Lower leg skin (tissue), 4 donors: ENCODE data around the gene NDST4. TPM values are rescaled to one million over a fixed set of nuclear protein-coding genes. Genes with fewer than 3 reads are reported as not detected.

ENCODE experiments used
- DNase-seq, 2 donors: peaks; one replicate each; pipeline ENCODE4 v3.0.0-alpha.2; 2019; ENCODE audit warnings: low spot score in 2 of 2
- H3K4me3 ChIP-seq: fragments of 200-600 bp; sonication (generic); 2 replicates; pipeline ENCODE4 v1.5.1; 2017; ENCODE audit warnings: mild to moderate bottlenecking, low read depth; ENCODE audit not compliant: poor library complexity, severe bottlenecking
- CTCF ChIP-seq, 3 donors: fragments of 450-650 bp; IDR thresholded peaks; one replicate each; pipeline ENCODE4 v1.5.1; 2016; ENCODE audit warnings: antibody characterized with exemption in 3 of 3, mild to moderate bottlenecking in 3 of 3, moderate library complexity in 2 of 3
- POLR2A ChIP-seq, 2 donors: fragments of 450-650 bp; IDR thresholded peaks; one replicate each; pipeline ENCODE4 v1.6.1; 2016 to 2017; ENCODE audit warnings: antibody characterized with exemption in 2 of 2, mild to moderate bottlenecking in 1 of 2, moderate library complexity in 1 of 2
- WGBS, 2 donors: methylation state at CpG; one replicate each; pipeline ENCODE4 v1.1.5; 2018; 5-methylcytosine and 5-hydroxymethylcytosine counted together
- intact Hi-C: fragments of 100-400 bp; cut with DNase I; formaldehyde crosslinking; loops from one replicate; pipeline ENCODE4 v1.15.0; 2023; ENCODE audit warnings: low total_unique reads
- total RNA-seq, 4 donors: library from RNA; depleted of rRNA; stranded (reverse); fragments of >200 nt; gene quantifications; one replicate each; pipeline ENCODE4 v1.1.0, GENCODE V29; 2016

Gene NDST4
- total RNA-seq, 4 donors from 2014 or later: not detected

DNA sequence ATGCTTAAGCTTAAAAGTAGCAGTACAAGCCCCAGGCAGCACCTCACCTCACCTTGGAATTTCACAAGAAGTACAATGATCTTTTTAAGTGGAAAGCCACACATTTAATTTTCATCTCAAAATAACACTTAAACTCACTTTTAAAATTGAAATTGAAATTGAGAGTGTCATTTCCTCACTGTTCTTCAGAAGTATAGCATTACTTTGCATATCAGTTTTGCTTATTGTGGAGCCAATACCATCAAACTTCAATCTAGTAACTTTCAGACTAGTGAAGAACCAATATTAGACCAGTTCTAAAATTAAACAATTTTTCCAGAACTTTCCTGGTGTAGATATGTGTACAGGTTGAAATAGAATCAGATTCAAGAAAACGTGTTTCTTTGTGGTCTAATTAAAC, 242.4 kb downstream of the NDST4 start:
- WGBS, 2 donors: 67 to 71% methylated on average over 1 of the region's 1 CpG
- intact Hi-C loops: no loop called here
- TF ChIP-seq POLR2A (IDR thresholded peaks at IDR 0.05): no peak
- no peak for TF ChIP-seq CTCF (IDR thresholded peaks at IDR 0.05)
- no peak for DNase-seq
- H3K4me3 ChIP-seq: no peak overlapping the region

DNA sequence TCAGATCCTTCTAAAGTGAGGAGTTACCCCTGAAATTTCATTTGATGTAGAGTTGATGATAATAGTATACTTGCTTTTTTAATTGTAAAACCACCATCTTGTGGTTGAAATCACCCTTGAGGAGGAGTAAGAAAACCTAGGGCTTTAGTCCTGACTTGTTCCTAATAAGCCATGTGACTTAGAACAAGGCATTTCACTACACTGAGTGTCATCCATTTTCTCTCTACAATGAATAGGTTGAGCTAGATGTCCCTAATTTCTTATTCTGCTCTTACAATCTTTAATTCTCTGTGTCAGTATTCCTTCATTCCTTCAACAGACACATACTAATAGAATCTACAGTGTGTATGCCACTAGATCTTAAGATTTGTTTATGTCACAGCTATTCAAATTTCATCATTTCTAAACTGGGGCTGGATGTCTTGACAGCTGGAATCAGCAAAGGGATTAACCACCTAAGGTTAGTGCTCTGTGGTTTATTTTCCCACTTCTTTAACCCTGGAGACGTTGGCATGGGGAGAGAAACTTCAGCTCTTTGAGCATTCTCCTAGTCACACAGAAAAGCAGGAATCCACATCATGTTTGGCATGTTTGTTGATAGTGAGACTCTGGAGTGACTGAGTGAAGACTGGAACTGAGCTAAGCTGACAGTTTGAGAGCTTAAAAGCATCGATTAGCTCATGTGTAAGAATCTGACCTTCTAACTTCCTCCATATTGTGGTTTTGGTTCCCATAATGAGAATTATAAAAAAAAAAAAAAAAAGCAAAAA, 246.3 kb downstream of the NDST4 start:
- WGBS, 2 donors: 47 to 70% methylated on average over 2 of the region's 2 CpGs
- DNase-seq: no peak
- TF ChIP-seq POLR2A (IDR thresholded peaks at IDR 0.05): no peak
- no peak for TF ChIP-seq CTCF (IDR thresholded peaks at IDR 0.05)
- H3K4me3 ChIP-seq: no peak overlapping the region
- intact Hi-C loops: no loop called here

DNA sequence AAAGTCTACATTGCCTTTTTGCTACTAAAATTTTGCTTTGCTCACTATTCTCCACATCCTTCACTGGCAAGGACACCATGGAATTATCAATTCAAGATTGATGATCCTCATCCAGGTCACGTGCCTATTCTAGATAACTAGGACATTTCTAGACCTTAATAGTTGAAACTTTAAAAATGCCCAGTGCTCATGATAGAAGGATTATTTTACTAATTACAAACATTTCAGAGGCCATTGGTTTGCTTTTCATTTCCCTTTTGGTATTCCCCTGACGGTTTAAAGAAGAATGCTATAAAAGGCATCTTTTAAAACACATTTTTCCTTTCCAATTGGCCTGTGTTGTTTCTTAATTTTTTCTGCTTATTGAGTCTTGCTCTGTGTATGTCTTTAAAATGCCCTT, 249.4 kb downstream of the NDST4 start:
- intact Hi-C loops: no loop called here
- WGBS, 2 donors: 52% methylated on average over 2 of the region's 2 CpGs
- TF ChIP-seq POLR2A (IDR thresholded peaks at IDR 0.05): no peak
- TF ChIP-seq CTCF (IDR thresholded peaks at IDR 0.05): no peak
- no peak overlapping the region for H3K4me3 ChIP-seq
- no peak for DNase-seq

- DNase-seq: no peak
- H3K4me3 ChIP-seq: no peak overlapping the region
- intact Hi-C loops: no loop called here
- TF ChIP-seq POLR2A (IDR thresholded peaks at IDR 0.05) (no peak), CTCF (IDR thresholded peaks at IDR 0.05) (no peak)
- 77 to 82% methylated on average over 1 of the region's 1 CpG for WGBS, 2 donors
Observed at GRCh38 chr4:114860786-114861185, 252.6 kb downstream of the NDST4 start.

GRCh38 chr4:114857831-114858230, 255.6 kb downstream of the NDST4 start:
- no peak overlapping the region for H3K4me3 ChIP-seq
- intact Hi-C loops: no loop called here
- DNase-seq: no peak
- no peak for TF ChIP-seq POLR2A (IDR thresholded peaks at IDR 0.05)
- no peak for TF ChIP-seq CTCF (IDR thresholded peaks at IDR 0.05)
- WGBS, 2 donors: 58 to 67% methylated on average over 1 of the region's 1 CpG

GRCh38 chr4:114839986-114840385, 273.4 kb downstream of the NDST4 start:
- TF ChIP-seq POLR2A (IDR thresholded peaks at IDR 0.05) (no peak), CTCF (IDR thresholded peaks at IDR 0.05) (no peak)
- DNase-seq: no peak
- no peak overlapping the region for H3K4me3 ChIP-seq
- 52 to 74% methylated on average over 1 of the region's 1 CpG for WGBS, 2 donors
- intact Hi-C loops: no loop called here
